ENCODE data around the gene CADPS. TPM values are rescaled to one million over a fixed set of nuclear protein-coding genes. Genes with fewer than 3 reads are reported as not detected.

CADPS gene
- total RNA-seq, 1 donor from 2014 or later: 1.3 TPM

GRCh38 chr3:62632510-62633294, 242.5 kb downstream of the CADPS start:
- Histone ChIP-seq H3K27me3 (ENCODE audit: control insufficient read depth, insufficient read depth, low read length) (peaks cover 4% of the 10 kb centered on the region), H3K4me3 (ENCODE audit: low read depth, low read length) (no peak overlapping the region), H3K36me3 (ENCODE audit: control insufficient read depth, insufficient read depth, low read length) (no peaks in the 10 kb centered on the region)
- FAIRE-seq: no peak
- TF ChIP-seq, protein P1, sequence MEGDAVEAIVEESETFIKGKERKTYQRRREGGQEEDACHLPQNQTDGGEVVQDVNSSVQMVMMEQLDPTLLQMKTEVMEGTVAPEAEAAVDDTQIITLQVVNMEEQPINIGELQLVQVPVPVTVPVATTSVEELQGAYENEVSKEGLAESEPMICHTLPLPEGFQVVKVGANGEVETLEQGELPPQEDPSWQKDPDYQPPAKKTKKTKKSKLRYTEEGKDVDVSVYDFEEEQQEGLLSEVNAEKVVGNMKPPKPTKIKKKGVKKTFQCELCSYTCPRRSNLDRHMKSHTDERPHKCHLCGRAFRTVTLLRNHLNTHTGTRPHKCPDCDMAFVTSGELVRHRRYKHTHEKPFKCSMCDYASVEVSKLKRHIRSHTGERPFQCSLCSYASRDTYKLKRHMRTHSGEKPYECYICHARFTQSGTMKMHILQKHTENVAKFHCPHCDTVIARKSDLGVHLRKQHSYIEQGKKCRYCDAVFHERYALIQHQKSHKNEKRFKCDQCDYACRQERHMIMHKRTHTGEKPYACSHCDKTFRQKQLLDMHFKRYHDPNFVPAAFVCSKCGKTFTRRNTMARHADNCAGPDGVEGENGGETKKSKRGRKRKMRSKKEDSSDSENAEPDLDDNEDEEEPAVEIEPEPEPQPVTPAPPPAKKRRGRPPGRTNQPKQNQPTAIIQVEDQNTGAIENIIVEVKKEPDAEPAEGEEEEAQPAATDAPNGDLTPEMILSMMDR (IDR thresholded peaks at IDR 0.05; ENCODE audit: insufficient read depth, low read length, severe bottlenecking): peak; percentile 1
- DNase-seq (ENCODE audit: low read depth): no peak

DNA sequence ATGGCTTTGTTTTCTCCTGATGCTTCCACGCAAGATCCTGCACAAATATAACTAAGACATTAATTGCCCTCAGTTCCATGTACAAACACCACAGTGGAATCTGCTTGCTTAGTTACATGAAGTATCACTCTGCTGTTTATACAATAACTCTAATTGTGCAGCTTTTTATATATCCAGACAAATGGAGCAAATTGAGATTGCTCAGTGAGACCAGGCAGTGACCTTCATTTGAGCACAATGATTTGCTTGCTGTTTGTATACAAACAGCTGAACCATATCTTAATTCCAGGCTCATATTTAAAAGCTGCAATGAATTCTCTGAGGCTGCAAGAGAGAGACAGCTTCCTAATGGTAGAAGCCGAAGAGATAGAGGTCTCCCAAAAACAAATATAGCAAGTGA, 243.7 kb downstream of the CADPS start:
- Histone ChIP-seq H3K4me3 (ENCODE audit: low read depth, low read length) (no peak overlapping the region), H3K27me3 (ENCODE audit: control insufficient read depth, insufficient read depth, low read length) (peaks cover 2% of the 10 kb centered on the region), H3K36me3 (ENCODE audit: control insufficient read depth, insufficient read depth, low read length) (no peaks in the 10 kb centered on the region)
- TF ChIP-seq, protein P1 (IDR thresholded peaks at IDR 0.05; ENCODE audit: insufficient read depth, low read length, severe bottlenecking): no peak
- DNase-seq (ENCODE audit: low read depth) (no peak), FAIRE-seq (no peak)

- DNase-seq (ENCODE audit: low read depth) (no peak), FAIRE-seq (no peak)
- Histone ChIP-seq H3K27me3 (ENCODE audit: control insufficient read depth, insufficient read depth, low read length) (peaks cover 2% of the 10 kb centered on the region), H3K4me3 (ENCODE audit: low read depth, low read length) (no peak overlapping the region), H3K36me3 (ENCODE audit: control insufficient read depth, insufficient read depth, low read length) (no peaks in the 10 kb centered on the region)
- TF ChIP-seq, protein P1 (IDR thresholded peaks at IDR 0.05; ENCODE audit: insufficient read depth, low read length, severe bottlenecking): no peak
Observed at GRCh38 chr3:62630664-62631063, 244.6 kb downstream of the CADPS start.

DNA sequence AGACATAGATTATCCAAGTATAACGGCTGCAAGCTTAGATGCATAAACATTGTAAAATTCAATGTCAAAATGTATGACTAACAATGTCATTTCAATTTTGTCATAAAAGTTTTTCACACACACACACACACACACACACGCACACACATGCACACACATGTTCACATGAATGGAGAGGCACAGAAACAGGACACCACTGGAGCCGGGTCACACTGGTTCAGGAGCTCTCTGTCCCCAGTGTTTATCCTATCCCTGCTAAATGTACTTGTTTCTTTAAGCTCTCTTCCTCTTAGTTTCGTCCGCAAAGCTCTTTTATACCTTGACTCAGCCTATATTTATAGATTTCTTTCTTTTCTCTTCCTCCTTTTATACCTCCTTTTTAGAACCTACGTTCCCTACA, 249.9 kb downstream of the CADPS start:
- H3K27me3 ChIP-seq (ENCODE audit: control insufficient read depth, insufficient read depth, low read length): no peaks in the 10 kb centered on the region
- TF ChIP-seq, protein P1 (IDR thresholded peaks at IDR 0.05; ENCODE audit: insufficient read depth, low read length, severe bottlenecking): no peak
- H3K4me3 ChIP-seq (ENCODE audit: low read depth, low read length): no peak overlapping the region
- H3K36me3 ChIP-seq (ENCODE audit: control insufficient read depth, insufficient read depth, low read length): no peaks in the 10 kb centered on the region
- DNase-seq (ENCODE audit: low read depth) (no peak), FAIRE-seq (no peak)

- TF ChIP-seq, protein P1 (IDR thresholded peaks at IDR 0.05; ENCODE audit: insufficient read depth, low read length, severe bottlenecking): no peak
- Histone ChIP-seq H3K36me3 (ENCODE audit: control insufficient read depth, insufficient read depth, low read length) (no peaks in the 10 kb centered on the region), H3K4me3 (ENCODE audit: low read depth, low read length) (no peak overlapping the region), H3K27me3 (ENCODE audit: control insufficient read depth, insufficient read depth, low read length) (no peaks in the 10 kb centered on the region)
- FAIRE-seq (no peak), DNase-seq (ENCODE audit: low read depth) (no peak)
Observed at GRCh38 chr3:62624185-62624584, 251.0 kb downstream of the CADPS start.

Measured in bronchial epithelial cell (primary cell).